GM23338 (cell line): Measurements from ENCODE around the gene URM1. TPM values are rescaled to one million over a fixed set of nuclear protein-coding genes. Genes with fewer than 3 reads are reported as not detected.

Experiments
- ATAC-seq: fragments of 200-7000 bp; cut with Tn5 transposase; 3 replicates; pipeline ENCODE4 v1.9.1; 2020
- DNase-seq: peaks from one replicate; pipeline ENCODE4 v3.0.0-alpha.2; 2015; ENCODE audit warnings: low spot score
- H2AFZ ChIP-seq: fragments of 200-600 bp; sonication (generic); 2 replicates; pipeline ENCODE4 v1.8.0; 2016; ENCODE audit warnings: antibody characterized with exemption, mild to moderate bottlenecking, moderate library complexity
- H3F3A ChIP-seq: fragments of 200-600 bp; sonication (generic); replicated peaks from 2 replicates; pipeline ENCODE4 v1.8.0; 2017; ENCODE audit warnings: antibody characterized with exemption, mixed run types, low read depth
- H3K27ac ChIP-seq: fragments of 200-600 bp; sonication (generic); 2 replicates; pipeline ENCODE4 v1.6.1; 2016; ENCODE audit warnings: low read depth
- H3K27me3 ChIP-seq: fragments of 200-600 bp; sonication (generic); 2 replicates; pipeline ENCODE4 v1.8.0; 2016; ENCODE audit warnings: mild to moderate bottlenecking, mixed run types, moderate library complexity; ENCODE audit not compliant: insufficient read depth
- H3K36me3 ChIP-seq: fragments of 200-600 bp; sonication (generic); 2 replicates; pipeline ENCODE4 v1.8.0; 2016; ENCODE audit warnings: mild to moderate bottlenecking; ENCODE audit not compliant: insufficient read depth
- H3K4me1 ChIP-seq: fragments of 200-600 bp; sonication (generic); 2 replicates; pipeline ENCODE4 v1.8.0; 2016; ENCODE audit warnings: mild to moderate bottlenecking, moderate library complexity; ENCODE audit not compliant: insufficient read depth
- H3K4me2 ChIP-seq: fragments of 200-600 bp; sonication (generic); 2 replicates; pipeline ENCODE4 v1.7.1; 2017; ENCODE audit warnings: mixed run types
- H3K4me3 ChIP-seq: fragments of 200-600 bp; sonication (generic); 2 replicates; pipeline ENCODE4 v1.6.1; 2016; ENCODE audit warnings: mixed run types
- H3K79me2 ChIP-seq: fragments of 200-600 bp; sonication (generic); replicated peaks from 2 replicates; pipeline ENCODE4 v1.8.0; 2017; ENCODE audit warnings: mild to moderate bottlenecking; ENCODE audit not compliant: insufficient read depth
- H3K9me2 ChIP-seq: fragments of 200-600 bp; sonication (generic); 2 replicates; pipeline ENCODE4 v1.8.0; 2017; ENCODE audit not compliant: insufficient read depth
- H4K20me1 ChIP-seq: fragments of 200-600 bp; sonication (generic); replicated peaks from 2 replicates; pipeline ENCODE4 v1.8.0; 2017; ENCODE audit warnings: mild to moderate bottlenecking; ENCODE audit not compliant: insufficient read depth
- H3K27ac Mint-ChIP-seq: 2 replicates; pipeline ENCODE4 v1.8.0; 2020; ENCODE audit warnings: inconsistent platforms, mild to moderate bottlenecking, moderate library complexity, mixed read lengths
- H3K27me3 Mint-ChIP-seq: 3 replicates; pipeline ENCODE4 v1.8.0; 2022; ENCODE audit warnings: low read depth, mild to moderate bottlenecking, moderate library complexity, mixed read lengths, inconsistent platforms; ENCODE audit not compliant: insufficient read depth, poor library complexity
- H3K36me3 Mint-ChIP-seq: 3 replicates; pipeline ENCODE4 v1.8.0; 2021; ENCODE audit warnings: low read depth, mild to moderate bottlenecking, inconsistent platforms, moderate library complexity, mixed read lengths
- H3K4me1 Mint-ChIP-seq: 3 replicates; pipeline ENCODE4 v1.8.0; 2020; ENCODE audit warnings: mild to moderate bottlenecking, inconsistent platforms, mixed read lengths
- H3K4me3 Mint-ChIP-seq: 3 replicates; pipeline ENCODE4 v1.8.0; 2021; ENCODE audit warnings: moderate library complexity, mild to moderate bottlenecking, inconsistent platforms, mixed read lengths
- H3K9me3 Mint-ChIP-seq: 3 replicates; pipeline ENCODE4 v1.8.0; 2020; ENCODE audit warnings: moderate library complexity, mild to moderate bottlenecking, inconsistent platforms, mixed read lengths
- CREB1 ChIP-seq: fragments of 250-450 bp; sonication (Bioruptor Pico); IDR thresholded peaks from 2 replicates; pipeline ENCODE4 v1.5.0; 2020; ENCODE audit warnings: low read depth, mild to moderate bottlenecking, moderate library complexity
- CTCF ChIP-seq, 2 experiments: fragments of 200-600 bp in 1 of 2; sonication (generic) in 1 of 2; conservative IDR thresholded peaks; 2 replicates each; pipeline versions ENCODE4 v1.5.1 to v1.6.1; 2016 to 2017; ENCODE audit warnings: antibody characterized with exemption in 2 of 2, low read depth in 2 of 2, mild to moderate bottlenecking in 2 of 2, moderate library complexity in 1 of 2
- ETS1 ChIP-seq: IDR thresholded peaks from 2 replicates; pipeline ENCODE4 v1.6.1; 2016; ENCODE audit warnings: antibody characterized with exemption
- EZH2 ChIP-seq: fragments of 200-600 bp; sonication (generic); IDR thresholded peaks from one replicate; pipeline ENCODE4 v1.8.0; 2017; ENCODE audit warnings: antibody characterized with exemption, mild to moderate bottlenecking, low read depth; ENCODE audit not compliant: unreplicated experiment
- EZH2phosphoT487 ChIP-seq: fragments of 200-600 bp; sonication (generic); IDR thresholded peaks from one replicate; pipeline ENCODE4 v1.8.1; 2018; ENCODE audit warnings: antibody characterized with exemption; ENCODE audit not compliant: unreplicated experiment
- JUNB ChIP-seq: IDR thresholded peaks from one replicate; pipeline ENCODE4 v1.6.1; 2016; ENCODE audit warnings: antibody characterized with exemption; ENCODE audit not compliant: unreplicated experiment
- NANOG ChIP-seq: IDR thresholded peaks from 2 replicates; pipeline ENCODE4 v1.6.1; 2016; ENCODE audit warnings: antibody characterized with exemption, borderline replicate concordance
- POLR2AphosphoS5 ChIP-seq: IDR thresholded peaks from 2 replicates; pipeline ENCODE4 v1.6.1; 2016; ENCODE audit warnings: antibody characterized with exemption, low read depth
- REST ChIP-seq: IDR thresholded peaks from one replicate; pipeline ENCODE4 v1.6.1; 2018; ENCODE audit warnings: antibody characterized with exemption; ENCODE audit not compliant: unreplicated experiment
- STAT1 ChIP-seq: IDR thresholded peaks from one replicate; pipeline ENCODE4 v1.6.1; 2016; ENCODE audit warnings: antibody characterized with exemption; ENCODE audit not compliant: unreplicated experiment
- ZNF114 ChIP-seq: fragments of 250-450 bp; sonication (Bioruptor Pico); IDR thresholded peaks from 2 replicates; pipeline ENCODE4 v1.5.0; 2020; ENCODE audit warnings: mild to moderate bottlenecking, moderate library complexity
- ZNF331 ChIP-seq: fragments of 250-450 bp; sonication (Bioruptor Pico); IDR thresholded peaks from 2 replicates; pipeline ENCODE4 v1.5.0; 2020; ENCODE audit warnings: low read depth, mild to moderate bottlenecking, moderate library complexity
- ZNF462 ChIP-seq: fragments of 250-450 bp; sonication (Bioruptor Pico); IDR thresholded peaks from 2 replicates; pipeline ENCODE4 v1.5.0; 2020; ENCODE audit warnings: mild to moderate bottlenecking, moderate library complexity
- polyA plus RNA-seq: library from polyadenylated mRNA; unstranded; fragments of >200 nt; fragmentation: Nextera tagmentation; extraction: Ambion mirVana; gene quantifications from 2 replicates; pipeline ENCODE4 v1.2.1, GENCODE V29; 2016
- total RNA-seq: library from RNA; depleted of rRNA; stranded (reverse); fragments of >200 nt; shearing (Covaris generic); gene quantifications from 2 replicates; pipeline ENCODE4 v1.2.3, GENCODE V29; 2014

The URM1 gene
- total and polyA plus RNA-seq, 2 experiments from 2014 or later = 28.6 to 47.8 TPM

GRCh38 chr9:128324401-128324800 is 46.8 kb upstream of the URM1 start:
- H3K27ac ChIP-seq = no peak overlapping the region
- H3K4me3 ChIP-seq = peak overlapping the region; percentile 99; the same call in 1 of the 2 replicates
- H3K79me2 ChIP-seq = peaks cover 18% of the 10 kb centered on the region
- no peaks in the 10 kb centered on the region for H3K9me3 Mint-ChIP-seq
- H3K36me3 ChIP-seq = peaks cover 6% of the 10 kb centered on the region; the same call in 1 of the 2 replicates
- no peaks in the 10 kb centered on the region; the same call in 2 of the 3 replicates for H3K4me1 Mint-ChIP-seq
- ATAC-seq (no peak), DNase-seq (no peak)
- H3K27me3 Mint-ChIP-seq = peaks cover 19% of the 10 kb centered on the region
- peaks cover 5% of the 10 kb centered on the region; the same call in 1 of the 2 replicates for H3F3A ChIP-seq
- H3K9me2 ChIP-seq = no peaks in the 10 kb centered on the region
- H3K4me3 Mint-ChIP-seq = peak overlapping the region; percentile 30; the same call in 2 of the 3 replicates
- TF ChIP-seq NANOG (no peak), STAT1 (no peak), POLR2AphosphoS5 (no peak), EZH2 (no peak), CREB1 (CRISPR knock-in tag) (no peak), ZNF462 (CRISPR knock-in tag) (no peak), ZNF331 (CRISPR knock-in tag) (no peak), EZH2phosphoT487 (no peak), ZNF114 (CRISPR knock-in tag) (no peak), JUNB (no peak), REST (no peak), ETS1 (no peak), CTCF (conservative IDR thresholded peaks at IDR 0.05; ENCODE audit: low read depth in 2 of 2) (no peak)
- H3K4me1 ChIP-seq = peaks cover 7% of the 10 kb centered on the region
- H4K20me1 ChIP-seq = no peaks in the 10 kb centered on the region; the same call in none of the 2 replicates
- no peak overlapping the region for H3K4me2 ChIP-seq
- no peak overlapping the region for H2AFZ ChIP-seq
- no peak overlapping the region for H3K27ac Mint-ChIP-seq
- H3K27me3 ChIP-seq = no peaks in the 10 kb centered on the region
- H3K36me3 Mint-ChIP-seq = peaks cover 19% of the 10 kb centered on the region
